ENCODE measurements around the gene CAPN3.

- TF ChIP-seq, protein P1, sequence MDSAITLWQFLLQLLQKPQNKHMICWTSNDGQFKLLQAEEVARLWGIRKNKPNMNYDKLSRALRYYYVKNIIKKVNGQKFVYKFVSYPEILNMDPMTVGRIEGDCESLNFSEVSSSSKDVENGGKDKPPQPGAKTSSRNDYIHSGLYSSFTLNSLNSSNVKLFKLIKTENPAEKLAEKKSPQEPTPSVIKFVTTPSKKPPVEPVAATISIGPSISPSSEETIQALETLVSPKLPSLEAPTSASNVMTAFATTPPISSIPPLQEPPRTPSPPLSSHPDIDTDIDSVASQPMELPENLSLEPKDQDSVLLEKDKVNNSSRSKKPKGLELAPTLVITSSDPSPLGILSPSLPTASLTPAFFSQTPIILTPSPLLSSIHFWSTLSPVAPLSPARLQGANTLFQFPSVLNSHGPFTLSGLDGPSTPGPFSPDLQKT (IDR thresholded peaks at IDR 0.05; ENCODE audit: borderline replicate concordance, low read depth, low read length): no peak
- TF ChIP-seq WT1 (tag by site-specific recombination; IDR thresholded peaks at IDR 0.05) (no peak), ZNF837 (tag by site-specific recombination; IDR thresholded peaks at IDR 0.05) (no peak), YY1 (tag by site-specific recombination; IDR thresholded peaks at IDR 0.05) (no peak), ZNF121 (tag by site-specific recombination; IDR thresholded peaks at IDR 0.05) (no peak), ZNF24 (tag by site-specific recombination; IDR thresholded peaks at IDR 0.05) (no peak), PBX3 (CRISPR knock-in tag; IDR thresholded peaks at IDR 0.05) (no peak), ZEB2 (tag by site-specific recombination; IDR thresholded peaks at IDR 0.05) (no peak), ZNF274 (IDR thresholded peaks at IDR 0.05; ENCODE audit: low read length) (no peak), ZNF274 (tag by site-specific recombination; IDR thresholded peaks at IDR 0.05; ENCODE audit: borderline replicate concordance) (no peak), KLF10 (tag by site-specific recombination; IDR thresholded peaks at IDR 0.05) (no peak)
- TF ChIP-seq, protein P2, sequence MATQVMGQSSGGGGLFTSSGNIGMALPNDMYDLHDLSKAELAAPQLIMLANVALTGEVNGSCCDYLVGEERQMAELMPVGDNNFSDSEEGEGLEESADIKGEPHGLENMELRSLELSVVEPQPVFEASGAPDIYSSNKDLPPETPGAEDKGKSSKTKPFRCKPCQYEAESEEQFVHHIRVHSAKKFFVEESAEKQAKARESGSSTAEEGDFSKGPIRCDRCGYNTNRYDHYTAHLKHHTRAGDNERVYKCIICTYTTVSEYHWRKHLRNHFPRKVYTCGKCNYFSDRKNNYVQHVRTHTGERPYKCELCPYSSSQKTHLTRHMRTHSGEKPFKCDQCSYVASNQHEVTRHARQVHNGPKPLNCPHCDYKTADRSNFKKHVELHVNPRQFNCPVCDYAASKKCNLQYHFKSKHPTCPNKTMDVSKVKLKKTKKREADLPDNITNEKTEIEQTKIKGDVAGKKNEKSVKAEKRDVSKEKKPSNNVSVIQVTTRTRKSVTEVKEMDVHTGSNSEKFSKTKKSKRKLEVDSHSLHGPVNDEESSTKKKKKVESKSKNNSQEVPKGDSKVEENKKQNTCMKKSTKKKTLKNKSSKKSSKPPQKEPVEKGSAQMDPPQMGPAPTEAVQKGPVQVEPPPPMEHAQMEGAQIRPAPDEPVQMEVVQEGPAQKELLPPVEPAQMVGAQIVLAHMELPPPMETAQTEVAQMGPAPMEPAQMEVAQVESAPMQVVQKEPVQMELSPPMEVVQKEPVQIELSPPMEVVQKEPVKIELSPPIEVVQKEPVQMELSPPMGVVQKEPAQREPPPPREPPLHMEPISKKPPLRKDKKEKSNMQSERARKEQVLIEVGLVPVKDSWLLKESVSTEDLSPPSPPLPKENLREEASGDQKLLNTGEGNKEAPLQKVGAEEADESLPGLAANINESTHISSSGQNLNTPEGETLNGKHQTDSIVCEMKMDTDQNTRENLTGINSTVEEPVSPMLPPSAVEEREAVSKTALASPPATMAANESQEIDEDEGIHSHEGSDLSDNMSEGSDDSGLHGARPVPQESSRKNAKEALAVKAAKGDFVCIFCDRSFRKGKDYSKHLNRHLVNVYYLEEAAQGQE (tag by site-specific recombination; IDR thresholded peaks at IDR 0.05): no peak
- TF ChIP-seq, protein P3, sequence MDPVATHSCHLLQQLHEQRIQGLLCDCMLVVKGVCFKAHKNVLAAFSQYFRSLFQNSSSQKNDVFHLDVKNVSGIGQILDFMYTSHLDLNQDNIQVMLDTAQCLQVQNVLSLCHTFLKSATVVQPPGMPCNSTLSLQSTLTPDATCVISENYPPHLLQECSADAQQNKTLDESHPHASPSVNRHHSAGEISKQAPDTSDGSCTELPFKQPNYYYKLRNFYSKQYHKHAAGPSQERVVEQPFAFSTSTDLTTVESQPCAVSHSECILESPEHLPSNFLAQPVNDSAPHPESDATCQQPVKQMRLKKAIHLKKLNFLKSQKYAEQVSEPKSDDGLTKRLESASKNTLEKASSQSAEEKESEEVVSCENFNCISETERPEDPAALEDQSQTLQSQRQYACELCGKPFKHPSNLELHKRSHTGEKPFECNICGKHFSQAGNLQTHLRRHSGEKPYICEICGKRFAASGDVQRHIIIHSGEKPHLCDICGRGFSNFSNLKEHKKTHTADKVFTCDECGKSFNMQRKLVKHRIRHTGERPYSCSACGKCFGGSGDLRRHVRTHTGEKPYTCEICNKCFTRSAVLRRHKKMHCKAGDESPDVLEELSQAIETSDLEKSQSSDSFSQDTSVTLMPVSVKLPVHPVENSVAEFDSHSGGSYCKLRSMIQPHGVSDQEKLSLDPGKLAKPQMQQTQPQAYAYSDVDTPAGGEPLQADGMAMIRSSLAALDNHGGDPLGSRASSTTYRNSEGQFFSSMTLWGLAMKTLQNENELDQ (tag by site-specific recombination; IDR thresholded peaks at IDR 0.05; ENCODE audit: low read depth): no peak
- TF ChIP-seq, protein P4, sequence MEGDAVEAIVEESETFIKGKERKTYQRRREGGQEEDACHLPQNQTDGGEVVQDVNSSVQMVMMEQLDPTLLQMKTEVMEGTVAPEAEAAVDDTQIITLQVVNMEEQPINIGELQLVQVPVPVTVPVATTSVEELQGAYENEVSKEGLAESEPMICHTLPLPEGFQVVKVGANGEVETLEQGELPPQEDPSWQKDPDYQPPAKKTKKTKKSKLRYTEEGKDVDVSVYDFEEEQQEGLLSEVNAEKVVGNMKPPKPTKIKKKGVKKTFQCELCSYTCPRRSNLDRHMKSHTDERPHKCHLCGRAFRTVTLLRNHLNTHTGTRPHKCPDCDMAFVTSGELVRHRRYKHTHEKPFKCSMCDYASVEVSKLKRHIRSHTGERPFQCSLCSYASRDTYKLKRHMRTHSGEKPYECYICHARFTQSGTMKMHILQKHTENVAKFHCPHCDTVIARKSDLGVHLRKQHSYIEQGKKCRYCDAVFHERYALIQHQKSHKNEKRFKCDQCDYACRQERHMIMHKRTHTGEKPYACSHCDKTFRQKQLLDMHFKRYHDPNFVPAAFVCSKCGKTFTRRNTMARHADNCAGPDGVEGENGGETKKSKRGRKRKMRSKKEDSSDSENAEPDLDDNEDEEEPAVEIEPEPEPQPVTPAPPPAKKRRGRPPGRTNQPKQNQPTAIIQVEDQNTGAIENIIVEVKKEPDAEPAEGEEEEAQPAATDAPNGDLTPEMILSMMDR (tag by site-specific recombination; IDR thresholded peaks at IDR 0.05): no peak
Measured at GRCh38 chr15:42449770-42450424, 90.6 kb downstream of the CAPN3 start.

All from HEK293 (cell line).